ENCODE results near the gene PDE4B.

The PDE4B gene

DNA sequence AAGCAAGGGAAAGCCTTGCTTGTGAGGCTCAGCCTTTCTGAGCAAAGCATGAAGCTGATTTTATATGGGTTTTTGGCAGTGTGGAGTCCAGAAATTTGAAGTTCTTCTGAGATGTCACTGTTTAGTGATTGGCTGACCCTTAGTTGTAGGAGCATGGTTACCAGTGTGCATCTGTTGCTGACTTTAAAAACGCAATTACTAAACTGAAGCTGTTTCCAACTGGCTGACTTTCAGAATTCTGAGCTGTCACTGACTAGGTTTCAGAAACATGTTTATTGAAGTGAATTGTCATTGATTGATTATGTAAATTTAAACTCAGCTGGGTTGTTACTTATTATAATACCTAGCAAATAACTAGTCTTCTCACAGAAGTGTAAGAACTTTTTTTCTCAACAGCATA is 89.4 kb downstream of the PDE4B start:
- no peak for DNase-seq (ENCODE audit: low read depth)

DNA sequence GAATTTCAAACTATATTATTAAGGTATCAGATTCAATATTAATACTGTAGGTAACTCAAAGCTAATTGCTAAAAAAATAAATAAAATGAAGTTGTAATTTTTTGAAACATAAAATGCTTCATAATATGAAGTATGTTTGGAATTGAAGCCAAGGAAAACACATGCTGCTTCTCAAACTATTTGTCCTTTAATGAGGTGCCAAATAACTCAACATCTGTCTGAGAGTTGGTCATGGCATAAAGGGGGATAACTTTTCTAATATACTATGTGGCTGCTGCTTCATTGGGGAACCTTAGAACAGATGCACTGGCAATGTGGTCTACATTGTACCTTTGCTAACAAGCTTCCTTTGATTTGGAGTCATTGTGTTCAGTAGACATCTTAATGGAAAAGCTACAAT is 96.7 kb downstream of the PDE4B start:
- no peak for DNase-seq (ENCODE audit: low read depth)

DNA sequence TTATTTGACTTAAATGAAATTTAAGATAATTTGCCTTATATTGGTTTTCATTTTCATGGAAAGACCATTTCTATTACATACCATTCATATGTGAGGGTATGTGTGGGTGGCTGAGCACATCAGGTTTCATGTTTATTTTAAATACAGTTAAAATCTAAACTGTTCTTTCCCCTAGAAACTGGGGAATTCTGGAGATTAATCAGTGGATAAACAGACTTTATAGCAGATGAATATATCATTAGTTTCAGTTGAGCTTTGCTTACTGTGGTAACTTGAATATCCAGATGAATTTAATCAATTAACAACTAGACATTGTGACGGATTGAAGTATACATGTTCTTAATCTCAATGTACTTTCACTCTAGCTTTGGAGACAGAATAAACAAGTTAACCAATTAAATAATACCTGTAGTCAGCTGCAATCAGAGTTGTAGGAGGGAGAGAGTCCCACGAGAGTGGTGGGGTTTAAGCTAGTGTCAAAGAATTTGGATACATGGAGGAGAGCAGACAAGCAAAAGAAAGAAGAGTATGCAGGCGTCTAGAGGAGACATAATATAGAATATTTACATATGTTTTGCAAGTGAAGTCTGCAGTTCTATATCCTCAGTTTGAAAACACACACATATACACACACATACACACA is 97.6 kb downstream of the PDE4B start:
- DNase-seq (ENCODE audit: low read depth): peak; percentile 41

DNA sequence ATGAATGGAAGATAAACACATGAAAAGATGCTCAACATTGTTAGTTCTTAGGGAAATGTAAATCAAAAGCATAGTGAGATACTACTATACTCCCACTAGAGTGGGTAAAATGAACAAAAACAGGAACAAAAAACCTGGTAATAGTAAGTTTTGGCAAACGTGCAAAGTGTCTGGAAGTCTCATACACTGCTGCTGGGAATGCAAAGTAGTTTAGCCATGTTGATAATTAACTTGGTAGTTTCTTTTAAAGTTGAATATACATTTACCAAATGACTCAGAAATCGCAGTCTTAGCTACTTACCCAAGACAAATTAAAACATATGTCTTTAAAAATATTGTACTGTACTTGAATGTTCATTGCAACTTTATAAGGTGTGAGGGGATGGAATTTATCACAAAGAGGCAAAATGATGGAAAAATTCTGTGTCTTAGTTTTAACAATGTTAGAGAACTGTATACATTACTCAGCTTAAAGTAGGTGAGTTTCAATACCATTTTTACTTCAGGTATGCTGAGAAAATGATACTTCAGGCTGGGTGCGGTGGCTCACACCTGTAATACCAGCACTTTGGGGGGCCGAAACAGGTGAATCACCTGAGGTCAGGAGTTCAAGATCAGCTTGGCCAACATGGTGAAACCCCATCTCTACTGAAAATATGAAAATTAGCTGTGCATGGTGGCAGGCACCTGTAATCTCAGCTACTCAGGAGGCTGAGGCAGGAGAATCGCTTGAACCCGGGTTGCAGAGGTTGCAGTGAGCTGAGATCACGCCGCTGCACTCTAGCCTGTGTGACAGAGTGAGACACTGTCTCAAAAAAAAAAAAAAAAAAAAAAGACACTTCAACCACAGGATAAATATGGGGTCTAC is 102.3 kb downstream of the PDE4B start:
- DNase-seq (ENCODE audit: low read depth): no peak

DNA sequence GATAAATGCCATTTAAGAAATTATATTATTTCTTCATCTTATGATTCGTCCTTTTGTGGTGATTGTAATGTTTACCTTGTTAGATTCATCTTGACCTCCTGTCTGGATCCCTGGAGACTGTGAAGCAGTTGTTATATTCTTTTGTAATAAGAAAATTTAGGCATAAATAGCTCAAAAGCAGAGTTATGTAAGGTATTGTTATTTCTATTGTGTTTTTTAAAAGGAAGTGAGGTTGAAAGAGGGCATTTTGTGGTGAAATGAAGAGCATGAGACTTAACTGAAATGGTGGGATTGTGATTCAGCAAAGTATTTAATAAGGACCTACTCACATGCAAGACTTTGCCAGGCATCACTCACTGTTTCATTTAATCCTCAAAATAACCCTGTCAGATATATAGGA is 104.0 kb downstream of the PDE4B start:
- peak; percentile 40 for DNase-seq (ENCODE audit: low read depth)

DNA sequence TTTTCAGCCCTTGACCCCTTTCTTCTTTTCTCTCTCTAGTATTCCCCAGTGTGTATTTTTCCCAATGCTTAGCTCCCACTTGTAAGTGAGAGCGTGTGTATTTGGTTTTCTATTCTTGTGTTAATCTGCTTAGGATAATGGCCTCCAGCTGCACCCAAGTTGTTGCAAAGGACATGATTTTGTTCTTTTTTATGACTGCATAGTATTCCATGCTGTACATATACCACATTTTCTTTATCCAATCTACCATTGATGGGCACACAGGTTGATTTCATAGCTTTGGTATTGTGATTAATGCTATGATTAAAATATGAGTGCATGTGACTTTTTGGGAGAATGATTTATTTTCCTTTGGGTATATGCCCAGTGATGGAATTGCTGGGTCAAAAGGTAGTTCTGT is 104.8 kb downstream of the PDE4B start:
- no peak for DNase-seq (ENCODE audit: low read depth)

DNA sequence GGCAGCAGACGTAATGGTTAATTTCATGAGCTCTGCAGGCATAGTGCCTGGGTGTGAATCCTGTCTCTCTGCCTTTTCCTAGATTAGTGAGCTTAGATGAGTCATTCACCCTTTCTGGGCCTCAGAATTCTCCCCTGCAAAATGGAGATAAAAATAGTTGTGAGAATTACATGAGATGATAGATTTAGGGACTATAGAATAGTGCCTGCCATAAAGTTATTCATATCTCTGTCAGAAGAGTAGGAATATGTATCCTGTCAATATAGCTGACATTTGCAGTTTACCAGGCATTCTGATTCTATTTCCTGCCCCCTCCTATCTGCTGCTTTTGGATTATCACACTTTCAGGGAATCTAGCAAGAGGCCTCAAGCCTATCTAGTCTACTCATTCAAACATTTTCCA is 112.0 kb downstream of the PDE4B start:
- peak; percentile 57 for DNase-seq (ENCODE audit: low read depth)

DNA sequence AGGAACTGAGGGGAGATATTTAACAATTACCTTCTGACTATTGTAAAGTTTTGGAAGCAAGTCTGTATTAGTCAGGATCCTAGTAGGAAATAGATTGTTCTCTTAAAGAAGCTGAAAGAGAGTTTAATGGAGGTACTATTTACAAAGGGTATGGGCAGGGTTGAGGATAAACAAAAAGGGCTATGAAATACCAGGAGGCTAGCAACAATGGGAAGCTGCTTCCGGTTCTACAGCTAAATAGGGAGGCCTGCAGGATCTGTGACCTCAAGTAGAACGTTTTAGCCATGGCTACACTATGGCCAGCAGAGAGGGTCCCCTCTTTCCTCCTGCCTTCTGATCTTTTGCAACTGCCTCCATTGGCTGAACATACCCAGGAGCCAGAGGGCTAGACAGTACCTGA is 117.7 kb downstream of the PDE4B start:
- DNase-seq (ENCODE audit: low read depth): no peak

DNA sequence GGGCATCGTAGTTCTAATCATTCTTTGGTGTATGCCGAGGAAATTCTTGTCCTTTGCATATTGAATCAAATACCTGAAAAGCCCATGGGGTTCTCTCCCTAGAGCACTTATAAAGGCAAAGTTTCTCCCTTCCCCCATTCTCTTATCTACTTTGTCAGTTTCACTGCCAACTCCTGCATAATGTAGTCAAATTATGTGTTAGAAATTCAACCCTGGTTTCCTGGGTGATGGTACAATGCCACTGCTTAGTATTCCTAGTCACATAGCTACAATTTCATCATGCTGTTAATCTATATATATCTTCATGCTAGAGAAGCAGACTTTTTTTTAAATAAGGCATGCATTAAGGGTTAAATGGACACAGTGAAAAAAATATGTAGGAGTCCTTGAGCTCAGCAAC is 119.0 kb downstream of the PDE4B start:
- DNase-seq (ENCODE audit: low read depth): no peak

DNA sequence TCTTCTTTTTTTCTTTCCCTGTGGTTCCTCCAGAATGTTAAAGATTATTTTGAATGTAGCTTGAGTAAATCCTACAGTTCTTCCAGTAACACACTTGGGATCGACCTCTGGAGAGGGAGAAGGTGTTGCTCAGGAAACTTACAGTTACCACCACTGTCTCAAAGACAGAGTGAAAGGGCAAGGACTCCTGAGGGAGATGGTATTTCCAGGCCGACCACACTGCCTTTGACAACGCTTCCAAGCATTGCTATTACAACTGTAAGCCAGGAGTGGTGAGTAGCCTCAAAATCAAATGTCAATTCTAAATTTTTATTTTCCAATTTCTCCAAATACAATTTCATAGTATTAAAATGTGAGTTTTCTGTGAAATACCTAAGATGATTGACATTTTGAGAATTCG is 125.9 kb downstream of the PDE4B start:
- DNase-seq (ENCODE audit: low read depth): no peak

DNA sequence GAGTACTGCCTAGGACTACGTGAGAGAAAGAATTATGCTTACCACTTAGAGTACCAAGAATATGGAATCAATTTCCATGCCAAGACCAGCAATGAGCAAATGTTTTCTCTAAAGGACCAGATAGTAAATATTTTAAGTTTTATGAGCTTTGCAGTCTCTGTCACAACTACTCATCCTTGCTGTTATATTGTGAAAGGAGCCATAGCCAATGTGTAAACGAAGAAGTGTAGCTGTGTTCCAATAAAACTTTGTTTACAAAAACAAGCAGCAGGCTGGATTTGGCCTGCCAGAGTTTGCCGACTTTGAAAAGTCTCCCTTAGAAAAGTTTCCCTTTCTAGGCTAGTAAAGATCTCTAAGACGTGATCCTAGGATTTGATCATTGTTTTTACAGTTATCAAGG is 128.8 kb downstream of the PDE4B start:
- no peak for DNase-seq (ENCODE audit: low read depth)

DNA sequence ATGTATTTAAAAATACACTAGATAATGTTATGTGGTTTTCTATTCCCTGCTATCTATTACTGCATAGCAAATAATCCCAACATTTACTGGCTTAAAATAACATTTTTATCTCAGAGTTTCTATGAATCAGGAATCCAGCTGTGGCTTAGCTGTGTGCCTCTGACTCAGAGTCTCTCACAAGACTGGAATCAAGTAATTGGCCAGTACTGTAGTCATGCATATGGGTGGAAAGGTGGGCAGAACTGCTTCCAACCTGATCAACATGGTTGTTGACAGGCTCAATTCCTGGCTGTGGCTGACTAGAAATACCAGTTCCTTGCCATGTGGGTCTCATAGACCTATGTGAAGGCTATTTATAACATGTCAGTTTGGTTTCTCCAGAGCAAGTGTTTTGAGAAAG is 131.8 kb downstream of the PDE4B start:
- DNase-seq (ENCODE audit: low read depth): peak; percentile 77

DNA sequence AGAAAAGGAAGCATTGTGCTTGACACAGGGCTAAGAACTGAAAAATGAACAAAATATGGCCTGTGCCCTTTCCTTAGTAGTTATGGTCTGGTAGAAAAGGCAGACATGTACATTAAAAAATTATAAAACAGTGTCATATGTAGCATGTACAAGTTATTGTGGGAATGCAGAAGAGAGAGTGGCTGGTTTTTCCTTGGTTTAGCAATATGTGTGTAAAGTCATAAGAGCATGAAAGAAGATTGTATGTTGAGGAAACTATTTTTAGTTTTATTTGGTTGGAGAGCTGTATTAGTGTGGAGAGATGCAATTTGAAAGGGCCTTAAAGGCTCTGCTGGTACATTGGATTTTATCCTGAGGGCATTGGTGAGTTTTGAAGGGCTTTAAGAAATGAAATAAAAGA is 145.8 kb downstream of the PDE4B start:
- DNase-seq (ENCODE audit: low read depth): no peak

DNA sequence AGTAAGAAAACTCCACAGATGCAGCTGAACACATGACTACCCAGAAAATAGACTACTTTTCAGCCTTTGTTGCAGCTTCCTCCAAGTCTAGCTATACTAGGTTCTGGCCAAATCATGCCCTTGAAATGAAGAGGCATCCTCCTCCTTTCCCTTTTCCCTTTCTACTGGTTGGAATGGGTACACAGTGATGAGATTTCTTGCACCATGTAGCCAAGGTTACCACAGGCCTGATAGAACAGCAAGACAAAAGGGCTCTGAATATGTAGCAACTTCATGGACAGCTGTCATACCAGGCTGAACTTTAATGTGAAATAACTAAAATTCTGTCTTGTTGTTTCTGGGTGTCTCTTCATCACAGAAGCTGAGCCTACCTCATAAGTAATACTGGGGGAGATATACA is 146.5 kb downstream of the PDE4B start:
- DNase-seq (ENCODE audit: low read depth): no peak

DNA sequence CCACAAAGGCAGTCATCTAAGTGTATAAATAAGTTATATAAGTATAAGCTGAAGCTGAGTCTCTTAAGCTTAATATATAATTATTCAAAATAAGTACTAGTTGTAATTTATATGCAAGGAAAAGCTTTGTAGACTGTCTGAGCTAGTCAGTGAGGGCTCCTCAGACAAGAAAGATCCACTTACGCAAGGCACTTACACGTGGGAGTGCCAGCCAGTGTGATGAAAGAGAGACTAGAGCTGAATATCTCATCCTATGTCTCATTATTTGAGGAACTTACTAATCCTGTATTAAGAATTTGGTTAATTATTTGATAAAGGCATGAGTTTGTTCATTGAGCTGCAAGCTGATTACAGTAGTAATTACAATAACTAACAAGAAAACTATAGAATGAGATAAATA is 146.9 kb downstream of the PDE4B start:
- DNase-seq (ENCODE audit: low read depth): no peak

DNA sequence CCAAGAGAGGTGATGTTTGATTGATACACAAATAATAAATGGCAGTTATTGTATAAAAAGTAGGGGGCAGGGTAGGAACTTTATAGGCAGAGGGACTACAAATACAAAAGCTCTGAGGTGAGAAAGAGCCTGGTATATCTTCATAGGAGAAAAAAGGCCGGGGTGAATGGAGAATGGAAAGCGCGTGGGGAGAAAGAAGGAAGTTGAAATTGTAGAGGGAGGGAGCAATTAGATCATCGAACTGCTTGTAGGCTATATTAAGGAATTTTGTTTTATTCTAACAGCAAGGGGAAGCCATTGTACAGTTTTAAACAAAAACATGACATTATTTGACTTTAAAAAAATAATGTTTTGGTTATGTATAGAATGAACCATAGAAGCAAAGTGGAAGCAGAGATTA is 147.4 kb downstream of the PDE4B start:
- no peak for DNase-seq (ENCODE audit: low read depth)

DNA sequence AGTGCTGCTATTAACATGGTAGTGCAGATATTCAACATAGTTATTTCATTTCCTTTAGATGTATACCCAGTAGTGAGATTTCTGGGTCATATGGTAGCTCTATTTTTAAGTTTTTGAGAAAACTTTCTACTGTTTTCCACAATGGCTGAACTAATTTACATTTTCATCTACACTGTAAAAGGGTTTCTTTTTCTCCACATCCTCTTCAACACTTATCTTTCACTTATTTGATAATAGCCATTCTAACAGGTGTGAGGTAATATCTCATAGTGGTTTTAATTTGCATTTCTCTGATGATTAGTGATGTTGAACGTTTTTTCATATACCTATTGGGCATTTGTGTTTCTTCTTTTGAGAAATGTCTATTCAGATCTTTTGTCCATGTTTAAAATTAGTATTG is 149.8 kb downstream of the PDE4B start:
- no peak for DNase-seq (ENCODE audit: low read depth)

DNA sequence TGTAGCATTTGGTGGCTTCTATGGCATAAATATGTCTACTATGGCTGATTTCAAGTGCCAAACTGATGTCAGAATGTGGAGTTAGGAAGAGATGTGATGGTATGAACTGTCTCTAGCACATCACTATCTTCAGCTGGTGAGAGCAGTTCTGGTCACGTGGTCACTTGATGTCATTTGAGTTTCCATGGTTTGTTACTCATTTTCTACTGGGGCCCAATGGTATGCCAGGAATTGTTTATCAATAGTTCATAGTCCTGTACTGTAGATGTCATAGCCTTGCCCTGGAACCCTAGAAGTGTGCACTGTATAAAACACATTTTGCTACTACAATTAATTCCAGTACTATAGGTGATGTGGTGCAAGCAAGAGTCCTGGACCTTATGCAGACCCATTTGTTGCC is 153.7 kb downstream of the PDE4B start:
- DNase-seq (ENCODE audit: low read depth): peak; percentile 16

DNA sequence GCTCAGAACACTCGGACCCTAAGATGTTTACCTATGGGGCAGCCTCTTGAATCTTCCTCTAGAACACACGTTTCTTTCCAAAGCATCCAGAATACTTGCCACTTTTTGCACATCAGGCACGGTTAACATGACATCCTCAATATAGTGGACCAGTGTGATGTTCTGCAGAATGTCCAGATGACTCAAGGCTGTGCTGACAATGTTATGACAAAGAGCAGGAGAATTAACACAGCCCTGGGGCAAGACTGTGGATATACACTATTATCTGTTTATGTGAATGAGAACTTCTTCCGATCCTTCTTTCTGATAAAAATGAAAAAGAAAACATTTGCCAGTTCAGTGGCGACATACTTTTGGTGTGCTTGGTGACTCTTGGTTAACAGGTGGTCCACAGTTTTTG is 154.3 kb downstream of the PDE4B start:
- DNase-seq (ENCODE audit: low read depth): peak; percentile 87

DNA sequence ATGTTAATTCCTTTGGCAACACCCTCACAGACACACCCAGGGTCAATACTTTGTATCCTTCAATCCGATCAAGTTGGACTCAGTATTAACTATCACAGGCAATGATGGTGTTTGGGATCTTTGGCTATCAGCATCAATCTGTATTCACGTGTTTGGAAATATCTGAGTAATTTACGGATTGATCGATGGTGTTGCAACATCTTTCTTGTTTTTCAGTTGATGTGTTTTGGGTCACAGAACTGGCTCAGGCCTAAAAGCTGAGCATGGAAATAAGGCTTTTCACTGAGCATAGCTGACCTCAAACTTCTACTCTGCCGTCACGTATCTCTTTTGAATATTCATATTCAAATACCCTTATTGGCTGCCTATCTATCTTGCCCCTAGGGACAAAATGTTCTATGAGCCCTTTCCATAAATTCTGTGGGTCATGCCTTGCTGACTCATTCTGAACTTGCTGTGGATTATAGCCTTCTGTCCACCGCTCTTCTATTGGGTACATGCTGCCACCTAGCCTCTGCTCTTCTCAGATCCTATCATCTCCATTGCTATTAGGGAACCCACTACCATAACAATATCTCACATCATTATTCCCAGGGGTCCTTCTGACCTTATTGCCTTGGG is 156.0 kb downstream of the PDE4B start:
- DNase-seq (ENCODE audit: low read depth): peak; percentile 75

DNA sequence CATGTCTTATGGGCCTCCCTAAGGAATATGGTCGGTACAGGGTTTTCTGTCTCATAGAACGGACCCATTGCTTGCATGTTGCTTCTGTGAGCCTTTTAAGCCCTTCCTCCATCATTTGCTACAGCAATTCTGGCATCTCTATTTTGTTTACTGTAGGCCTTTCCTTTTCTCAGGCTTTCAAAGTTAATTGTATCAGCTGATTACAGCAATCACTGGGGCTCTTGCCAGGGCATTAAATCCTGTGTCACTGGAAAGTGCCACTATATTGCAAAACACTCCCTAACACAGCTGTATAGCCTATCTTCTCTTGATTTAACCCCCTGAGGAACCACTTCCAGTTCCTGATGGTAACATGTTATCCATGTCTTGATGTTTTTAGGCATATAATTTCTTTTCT is 156.5 kb downstream of the PDE4B start:
- DNase-seq (ENCODE audit: low read depth): no peak

DNA sequence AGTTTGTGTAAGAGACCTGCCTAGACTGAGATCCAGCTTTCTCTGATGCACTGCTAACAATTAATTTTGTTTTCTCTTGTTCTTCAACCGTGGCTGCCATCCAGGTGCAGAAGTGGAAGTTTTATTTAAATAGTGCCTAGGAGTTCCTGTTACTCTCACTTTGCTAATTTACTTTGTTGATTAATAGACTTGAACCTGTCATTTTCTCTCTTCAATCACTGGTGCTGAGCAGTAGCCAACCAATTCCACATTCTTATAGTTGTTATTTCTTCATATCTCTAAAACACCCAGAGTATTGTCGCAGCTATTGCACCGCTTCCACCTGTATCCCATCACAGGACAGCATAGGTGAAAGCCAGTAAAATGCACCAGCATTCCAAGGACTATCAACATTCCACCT is 157.2 kb downstream of the PDE4B start:
- no peak for DNase-seq (ENCODE audit: low read depth)

DNA sequence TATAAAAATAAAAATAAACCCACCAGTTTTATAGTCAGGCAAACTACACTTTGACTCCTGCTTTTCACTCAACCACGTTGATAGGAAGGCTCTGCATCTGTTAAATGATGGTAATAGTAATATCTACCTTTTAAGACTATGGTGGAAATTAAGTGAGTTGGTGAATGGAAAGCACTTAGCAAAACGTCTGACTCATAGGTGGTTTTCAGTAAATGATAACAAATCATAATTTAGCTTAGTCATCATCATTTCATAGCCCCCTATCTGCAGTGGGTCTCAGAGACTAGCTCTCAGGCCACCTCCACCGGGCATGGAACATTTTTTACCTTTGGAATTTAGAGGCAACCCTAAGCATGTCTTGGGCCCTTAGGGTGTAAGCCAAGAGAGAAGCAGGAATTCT is 160.0 kb downstream of the PDE4B start:
- peak; percentile 81 for DNase-seq (ENCODE audit: low read depth)

Data from ELR (cell line).